Skeletal muscle cell (primary cell): Measurements from ENCODE around the gene CLSTN2.

Experiments used
- DNase-seq: peaks from one replicate; pipeline ENCODE4 v3.0.0-alpha.2; 2010; ENCODE audit warnings: low read depth
- H3K4me3 ChIP-seq: 2 replicates; pipeline ENCODE4 v1.5.1; 2011; ENCODE audit warnings: low read depth, mild to moderate bottlenecking, control low read depth, low read length, moderate library complexity

CLSTN2 gene

DNA sequence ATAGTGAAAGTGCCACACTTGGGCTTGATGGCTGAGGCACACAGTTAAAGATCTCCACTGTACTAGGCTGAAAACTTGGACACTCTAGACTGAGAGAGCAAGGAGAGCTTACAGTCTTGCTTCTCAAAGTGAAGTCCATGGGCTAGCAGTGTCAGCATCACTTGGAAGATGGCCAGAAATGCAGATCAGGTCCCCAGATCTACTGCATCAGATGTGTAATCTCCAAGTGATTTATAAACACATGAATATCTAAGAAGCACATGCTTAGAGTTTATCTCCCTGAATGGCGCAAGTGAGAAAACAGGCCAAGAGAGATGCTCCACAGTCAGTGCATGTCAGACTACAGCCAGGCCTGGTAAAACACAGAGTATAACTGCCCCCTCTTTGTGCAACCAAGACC is 308.6 kb downstream of the CLSTN2 start:
- no peak for DNase-seq

DNA sequence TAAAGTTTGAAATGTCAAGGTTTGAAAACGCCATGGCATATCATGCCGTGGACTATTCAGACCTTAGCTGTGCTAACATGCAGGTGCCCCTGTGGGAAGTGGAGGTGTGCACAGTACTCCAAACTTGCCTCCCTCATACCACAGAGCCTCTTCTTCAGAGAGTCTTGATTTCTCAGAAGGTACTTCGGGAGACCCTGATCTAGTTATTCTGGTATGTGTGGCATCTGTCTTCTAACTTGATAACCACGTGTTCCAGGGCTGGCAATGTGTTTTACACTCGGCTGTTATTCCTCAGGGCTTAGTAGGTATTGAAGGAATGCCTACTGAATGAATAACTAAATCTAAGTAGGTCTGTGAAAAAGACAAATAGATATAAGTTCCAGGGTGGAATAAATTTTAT is 309.9 kb downstream of the CLSTN2 start:
- H3K4me3 ChIP-seq, result no peak overlapping the region
- DNase-seq, result no peak

More for the DNA sequence above, 308.6 kb downstream of the CLSTN2 start:
- no peak overlapping the region for H3K4me3 ChIP-seq

DNA sequence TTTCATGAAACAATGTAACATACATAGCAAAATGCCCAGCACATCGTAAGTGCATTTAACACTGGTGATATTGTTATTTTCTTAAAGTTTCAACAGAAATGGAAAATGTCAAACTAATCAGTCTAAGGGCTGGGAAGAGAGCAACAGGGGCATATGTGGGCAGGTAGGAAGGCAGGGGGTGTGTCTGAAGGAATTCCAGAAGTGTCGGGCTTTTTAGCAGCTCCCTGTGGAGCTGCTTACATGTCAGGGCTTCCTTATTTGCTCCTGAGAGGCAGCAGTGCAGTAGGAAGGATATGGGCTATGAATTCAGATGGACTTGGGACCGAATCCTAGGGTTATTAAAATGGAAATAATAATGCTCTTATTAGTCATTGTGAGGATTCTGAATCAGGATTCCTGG is 311.6 kb downstream of the CLSTN2 start:
- no peak overlapping the region for H3K4me3 ChIP-seq
- no peak for DNase-seq

DNA sequence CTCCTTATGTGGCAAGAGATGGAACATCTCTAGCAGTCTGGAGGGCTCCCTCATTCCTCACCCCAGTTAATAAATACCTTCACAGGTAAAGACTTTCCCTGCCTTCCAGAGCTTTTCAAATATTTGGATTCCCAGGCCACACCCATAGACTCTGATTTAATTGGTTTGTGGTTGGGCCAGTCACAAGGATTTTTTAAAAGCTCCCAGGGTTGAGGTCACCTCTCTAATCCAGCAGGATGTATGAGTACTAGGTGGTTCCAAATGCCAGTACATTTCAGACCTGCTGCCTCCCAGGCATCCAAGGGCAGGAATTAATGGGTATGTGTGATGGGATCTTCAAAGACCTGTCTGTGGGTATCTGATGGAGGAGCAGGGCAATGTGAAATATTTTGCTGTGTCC is 312.8 kb downstream of the CLSTN2 start:
- no peak overlapping the region for H3K4me3 ChIP-seq
- no peak for DNase-seq

DNA sequence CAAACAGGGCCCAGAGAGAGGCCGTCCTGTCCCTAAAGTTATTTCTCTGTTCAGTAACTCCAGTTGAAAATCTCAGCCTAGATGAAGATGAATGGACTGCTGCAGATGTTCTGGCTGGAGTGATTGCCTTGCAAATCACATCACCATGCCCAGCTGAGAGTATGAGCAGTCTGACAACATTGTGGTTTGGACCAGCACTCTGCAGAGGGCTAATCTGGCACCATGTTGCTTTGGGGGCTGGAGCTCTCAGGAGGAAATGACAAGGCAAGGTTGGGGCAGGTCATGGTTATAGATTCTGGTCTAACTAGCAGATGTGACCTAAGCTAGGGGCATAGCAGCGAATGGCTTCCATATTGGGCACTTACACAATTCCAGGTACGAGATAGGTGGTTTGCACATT is 314.2 kb downstream of the CLSTN2 start:
- no peak overlapping the region for H3K4me3 ChIP-seq
- DNase-seq, result no peak

DNA sequence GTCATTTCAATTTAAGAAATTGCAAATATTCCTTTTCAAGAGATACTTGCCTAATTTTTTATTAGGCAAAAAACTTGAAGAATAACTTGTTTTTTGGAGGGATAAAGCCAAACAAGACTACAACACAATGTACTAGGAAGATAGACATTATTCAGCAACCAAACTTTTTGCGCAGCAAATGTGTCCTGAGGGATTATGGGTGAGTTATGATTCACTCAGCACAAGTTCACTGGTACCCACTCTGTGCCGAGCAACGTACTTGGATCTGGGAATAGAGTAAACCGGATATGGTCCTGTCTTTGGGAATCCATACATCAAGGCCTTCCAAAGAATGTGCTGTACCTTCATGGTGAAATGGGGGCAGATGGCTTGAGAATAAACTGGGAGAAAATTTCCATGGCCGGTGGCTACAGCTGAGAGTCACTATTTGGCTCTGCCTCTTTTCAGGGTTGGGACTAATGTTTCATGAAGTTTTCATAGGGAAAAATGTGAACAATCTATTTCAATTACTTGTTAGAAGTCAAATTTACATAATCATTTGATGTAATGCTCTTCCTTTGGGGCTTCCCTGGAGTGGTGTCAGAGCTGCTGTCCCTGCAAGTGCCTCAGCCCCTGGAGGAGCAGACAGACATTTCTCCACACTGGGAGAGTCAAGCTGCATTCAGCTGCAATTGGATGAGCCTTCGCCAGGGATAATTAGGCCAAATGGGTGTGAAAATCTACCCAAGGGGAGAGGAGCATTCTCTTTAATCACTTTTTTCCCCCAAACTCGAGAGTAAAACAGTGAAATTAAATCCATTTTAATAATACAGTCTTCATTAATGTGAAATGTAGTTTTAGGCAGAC is 315.2 kb downstream of the CLSTN2 start:
- no peak for DNase-seq
- H3K4me3 ChIP-seq, result no peak overlapping the region

DNA sequence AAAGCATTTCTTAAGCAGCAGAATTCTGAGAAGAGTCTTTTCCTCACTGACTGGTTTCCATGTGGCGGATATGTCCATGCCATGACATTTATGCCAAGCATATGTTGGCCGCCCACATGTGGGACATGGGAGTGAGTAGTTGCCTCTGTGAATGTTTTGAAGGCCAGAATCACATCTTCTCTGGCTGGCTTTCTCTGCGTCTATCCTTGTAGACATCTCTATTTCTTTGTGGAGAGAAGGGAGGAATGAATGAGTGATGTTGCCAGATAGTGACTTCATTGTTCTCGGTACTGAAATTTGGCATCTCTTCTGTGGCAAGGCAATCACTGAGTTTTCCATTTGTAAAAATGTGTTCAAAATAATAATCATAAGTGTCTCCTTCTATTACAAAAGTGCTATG is 316.0 kb downstream of the CLSTN2 start:
- no peak overlapping the region for H3K4me3 ChIP-seq
- DNase-seq, result no peak

DNA sequence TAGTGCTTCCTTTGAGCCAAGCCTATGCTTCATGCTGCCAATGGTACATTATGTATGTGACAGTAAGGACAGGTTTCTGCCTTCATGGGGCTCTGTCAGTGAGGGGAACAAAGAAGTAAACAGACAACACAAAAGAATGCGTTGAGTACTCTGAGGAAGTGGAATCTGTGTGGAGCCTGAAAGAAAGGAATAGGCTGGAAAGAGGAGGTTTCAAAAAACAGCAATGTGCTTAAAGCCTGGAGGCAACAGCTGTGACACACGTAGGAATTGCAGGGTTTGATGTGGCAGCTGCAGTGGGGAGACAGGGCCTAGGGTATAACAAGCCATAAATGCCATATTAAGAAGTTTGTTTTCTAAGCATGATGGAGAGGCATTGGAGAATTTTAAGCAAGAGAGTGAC is 316.7 kb downstream of the CLSTN2 start:
- DNase-seq, result no peak
- H3K4me3 ChIP-seq, result no peak overlapping the region

DNA sequence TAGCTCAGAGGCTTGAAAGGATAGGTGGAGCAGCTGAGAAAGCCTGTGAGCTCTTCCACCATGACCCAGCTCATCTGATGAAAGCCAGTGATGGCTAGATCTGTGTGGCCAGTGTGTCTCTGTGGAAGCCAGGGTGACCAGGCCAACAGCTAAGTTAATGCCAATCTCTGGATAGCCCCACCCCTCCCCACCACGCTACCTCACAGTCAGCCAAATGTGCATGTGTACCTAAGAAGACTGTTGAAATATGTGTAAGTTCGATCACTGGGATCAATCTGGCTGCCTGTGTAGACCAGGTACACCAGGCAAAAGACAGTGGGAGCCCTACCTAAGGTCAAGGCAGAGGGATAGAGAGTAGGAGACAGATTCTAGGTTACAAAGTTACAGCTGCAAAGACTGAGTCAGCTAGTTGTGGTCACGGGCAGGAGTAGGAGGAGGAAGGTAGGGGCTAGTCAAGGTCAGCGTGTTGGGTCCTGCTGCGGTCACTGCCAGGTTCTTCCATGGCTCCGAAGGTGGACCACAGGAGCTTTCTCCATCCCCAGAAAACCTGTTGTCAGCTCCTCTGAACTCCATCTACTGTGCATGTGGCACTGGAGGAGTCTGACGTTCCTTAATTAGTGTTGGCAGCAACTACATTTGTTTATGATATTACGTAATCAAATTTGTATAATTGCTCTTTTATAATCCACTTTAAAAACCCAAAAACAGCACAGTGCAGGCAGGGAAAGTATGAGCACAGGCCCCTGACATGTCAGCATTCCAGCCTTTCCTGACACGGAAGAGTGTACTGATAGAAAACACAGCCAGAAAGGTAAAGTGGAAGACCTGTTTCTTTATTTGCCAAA is 318.0 kb downstream of the CLSTN2 start:
- no peak for DNase-seq
- no peak overlapping the region for H3K4me3 ChIP-seq

DNA sequence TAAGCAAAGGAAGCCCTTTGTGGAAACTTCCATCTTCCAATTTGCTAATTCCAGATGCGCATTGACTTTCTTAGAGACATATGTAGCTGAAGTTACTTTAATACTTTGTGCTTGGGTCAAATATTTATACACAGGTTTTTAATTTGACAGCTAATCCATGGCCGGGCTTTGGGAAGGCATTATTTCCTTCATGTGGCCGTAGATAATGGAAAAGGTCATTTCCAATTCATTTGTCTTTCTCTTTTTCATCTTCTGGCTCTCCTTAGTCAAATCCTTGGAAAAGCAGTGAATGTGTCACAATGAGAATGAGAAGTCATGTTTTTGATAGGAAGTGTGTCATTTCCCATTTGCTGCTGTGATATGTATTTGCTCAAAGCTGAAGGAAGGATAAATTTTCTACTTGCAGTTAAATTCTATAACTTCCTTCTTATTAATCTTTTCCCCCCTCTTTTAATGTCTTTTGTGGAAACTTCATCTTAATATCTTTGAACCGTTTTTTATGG is 323.3 kb downstream of the CLSTN2 start:
- H3K4me3 ChIP-seq, result no peak overlapping the region
- no peak for DNase-seq

DNA sequence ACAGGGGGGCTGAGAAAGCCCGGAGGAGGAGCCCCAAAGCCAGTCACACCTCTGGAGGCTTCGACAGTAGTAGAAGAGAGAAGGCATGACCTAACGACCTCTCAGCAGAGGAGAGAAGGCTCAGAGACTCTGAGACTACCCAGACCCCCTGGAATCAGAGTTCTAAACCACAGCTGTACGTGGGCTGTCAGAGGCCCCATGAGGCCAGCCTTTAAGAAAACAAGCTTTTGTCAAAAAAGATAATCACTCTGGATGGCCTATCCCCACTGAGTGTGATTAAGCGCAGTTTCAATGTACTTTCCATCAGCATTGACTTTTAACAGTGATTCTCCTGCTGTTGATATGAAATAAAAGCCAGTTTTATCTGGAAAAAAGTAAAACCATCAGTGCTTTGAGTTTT is 330.3 kb downstream of the CLSTN2 start:
- H3K4me3 ChIP-seq, result no peak overlapping the region
- no peak for DNase-seq

DNA sequence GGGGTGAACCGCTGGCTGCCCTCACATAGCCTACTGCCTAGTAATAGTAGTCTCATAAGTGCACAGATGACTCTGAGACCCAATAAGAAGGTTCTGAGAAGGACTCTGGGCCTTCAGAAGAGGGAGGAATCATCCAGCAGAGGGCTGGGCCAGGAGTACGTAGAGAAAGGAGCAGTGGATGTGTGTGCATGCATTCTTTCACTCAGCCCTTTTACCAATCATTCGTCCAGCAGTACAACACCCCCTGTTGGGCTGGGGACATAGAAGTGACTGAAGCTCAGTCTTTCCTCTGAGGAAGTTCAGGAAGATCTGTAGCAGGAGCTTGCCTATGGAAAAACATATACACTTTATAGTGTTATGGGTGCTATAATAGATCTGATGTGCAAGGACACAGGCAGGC is 333.1 kb downstream of the CLSTN2 start:
- no peak overlapping the region for H3K4me3 ChIP-seq
- DNase-seq, result no peak

DNA sequence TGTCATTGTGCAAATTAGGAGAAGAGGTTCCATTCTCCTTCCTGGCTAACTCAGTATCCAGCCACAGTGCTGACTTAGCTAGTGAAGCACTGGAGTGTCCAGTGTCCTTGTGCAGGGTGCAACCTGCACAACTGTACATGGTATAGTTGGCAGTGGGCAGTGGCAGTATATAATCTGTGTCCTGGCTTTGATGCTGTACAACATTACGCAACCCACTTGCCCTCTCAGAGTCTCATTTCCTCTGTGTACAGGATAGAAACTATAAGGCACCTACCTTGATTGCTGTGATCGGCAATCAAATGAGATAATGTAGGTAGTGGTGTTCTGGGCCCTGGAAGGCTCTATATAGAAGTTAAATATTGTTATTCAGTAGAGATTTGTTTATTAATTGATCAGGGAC is 333.6 kb downstream of the CLSTN2 start:
- no peak overlapping the region for H3K4me3 ChIP-seq
- no peak for DNase-seq

DNA sequence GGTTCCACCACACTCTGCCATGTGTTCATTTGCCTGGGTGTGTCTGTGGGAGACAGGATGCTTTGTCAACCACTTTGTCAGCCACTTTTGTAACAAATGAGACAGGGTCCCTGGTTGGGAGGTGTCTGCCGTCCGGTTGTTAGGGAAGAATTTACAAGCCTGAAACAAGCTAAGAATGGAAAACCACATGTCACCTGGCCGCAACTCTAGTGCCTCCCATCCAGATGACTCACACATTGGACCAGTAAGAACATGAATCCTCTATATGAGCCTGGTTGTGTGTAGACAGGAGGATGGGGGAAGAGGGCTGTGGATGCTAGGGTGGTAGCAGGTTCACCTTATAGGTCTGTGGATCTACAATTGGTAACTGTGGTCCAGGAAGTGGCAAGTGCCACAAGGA is 335.3 kb downstream of the CLSTN2 start:
- H3K4me3 ChIP-seq, result no peak overlapping the region
- no peak for DNase-seq

DNA sequence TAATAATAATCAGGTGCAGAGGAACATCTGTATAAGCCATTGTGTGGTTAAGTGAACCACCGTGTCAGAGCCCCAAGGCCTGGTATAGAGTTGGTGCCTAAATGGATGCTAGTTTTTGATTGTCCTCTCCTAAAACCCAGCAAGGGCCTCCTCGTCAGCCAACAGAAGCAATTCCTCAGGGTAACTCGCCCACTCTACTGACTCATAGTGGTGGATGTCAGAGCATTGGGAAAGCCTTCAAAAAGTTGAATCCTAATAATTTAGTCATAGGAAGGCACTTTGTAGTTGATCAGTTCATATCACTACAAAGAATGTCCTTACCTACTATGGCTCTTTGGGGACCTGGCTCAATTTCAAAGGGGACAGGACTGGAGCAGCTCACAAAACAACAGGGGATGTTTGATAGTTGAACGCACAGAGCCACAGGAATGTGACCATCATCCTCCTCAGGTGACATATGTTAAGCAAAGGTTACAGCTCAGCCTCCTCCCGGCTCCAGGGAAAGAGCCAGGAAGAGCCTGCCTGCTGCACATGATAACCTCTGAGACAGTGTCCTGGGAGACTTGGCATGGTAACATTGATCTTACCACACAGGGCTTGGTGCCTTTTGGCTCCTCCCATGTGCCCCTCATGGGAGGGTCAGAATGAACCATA is 338.7 kb downstream of the CLSTN2 start:
- no peak overlapping the region for H3K4me3 ChIP-seq
- no peak for DNase-seq

DNA sequence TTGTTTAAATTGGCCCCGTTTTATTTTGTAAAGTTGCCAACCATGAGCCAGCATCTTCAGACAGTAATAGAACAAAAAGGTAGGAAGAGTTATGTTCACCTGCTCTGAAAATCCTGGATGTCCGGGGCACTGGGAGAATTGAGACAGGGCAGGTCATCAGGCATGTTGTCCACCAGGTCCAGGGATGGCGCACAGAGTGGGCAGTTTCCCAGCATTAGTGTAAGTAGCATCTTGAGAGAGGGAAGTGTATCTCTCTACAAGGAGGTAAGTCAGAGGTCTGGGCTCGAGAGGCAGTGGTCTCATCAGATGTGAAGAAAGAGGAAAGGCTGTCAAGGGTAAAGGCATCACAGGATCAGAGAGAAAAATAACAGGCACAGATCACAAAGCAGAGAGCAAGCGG is 339.4 kb downstream of the CLSTN2 start:
- H3K4me3 ChIP-seq, result no peak overlapping the region
- no peak for DNase-seq

DNA sequence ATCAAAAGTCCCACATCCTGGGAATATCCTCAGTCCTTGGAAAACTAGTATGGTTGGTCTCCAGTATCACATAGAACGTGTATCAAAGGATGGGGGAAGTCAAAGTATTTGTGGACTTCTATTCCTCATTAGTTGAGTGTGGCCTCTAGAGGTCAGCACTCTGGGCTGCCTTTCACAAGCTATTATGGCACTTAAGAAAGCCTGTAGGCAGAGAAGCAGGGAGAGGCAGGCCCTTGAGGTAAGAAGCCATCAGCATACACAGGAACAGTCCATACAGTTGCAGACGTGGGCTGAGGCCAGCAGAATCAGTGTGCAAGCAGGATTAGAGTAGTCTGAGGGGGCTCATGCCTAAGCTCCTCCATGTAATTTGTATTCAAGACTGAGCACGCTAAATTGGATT is 341.7 kb downstream of the CLSTN2 start:
- H3K4me3 ChIP-seq, result no peak overlapping the region
- DNase-seq, result no peak

DNA sequence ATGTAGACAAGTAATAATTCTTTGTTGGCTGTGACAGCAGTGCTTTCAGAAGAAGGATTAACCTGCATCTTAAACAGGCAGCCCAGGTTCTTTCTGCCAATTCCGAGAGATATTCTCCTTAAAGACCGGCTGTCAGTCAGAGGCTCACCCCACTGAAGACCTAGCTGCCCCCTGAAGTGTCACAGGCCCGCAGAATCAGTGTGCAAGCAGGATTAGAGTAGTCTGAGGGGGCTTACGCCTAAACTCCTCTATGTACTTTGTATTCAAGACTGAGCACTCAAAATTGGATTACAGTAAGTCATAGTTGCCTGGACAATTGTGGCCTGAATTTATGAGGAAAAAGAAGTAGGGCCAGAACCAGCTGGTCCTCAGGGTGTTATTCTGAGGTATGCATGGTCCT is 342.9 kb downstream of the CLSTN2 start:
- no peak for DNase-seq
- no peak overlapping the region for H3K4me3 ChIP-seq

DNA sequence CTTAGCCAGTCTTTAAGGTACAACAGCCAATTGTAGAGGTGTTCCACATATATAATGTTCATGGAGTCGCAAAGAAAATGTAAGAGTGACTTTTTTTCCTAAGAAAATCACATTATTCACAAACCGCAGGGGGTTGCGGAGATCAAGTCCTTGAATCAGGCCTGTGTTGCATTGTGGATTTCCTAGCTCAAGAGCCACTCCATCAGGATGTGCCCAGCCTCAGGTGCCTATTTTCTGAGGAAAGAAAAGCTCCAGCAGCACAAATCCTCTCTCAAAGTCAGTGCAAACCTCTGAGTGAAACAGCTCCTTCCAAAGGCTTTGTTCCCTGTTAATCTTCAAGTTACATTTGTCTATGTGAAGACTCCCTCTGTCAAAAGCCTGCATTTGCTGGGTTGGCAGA is 349.4 kb downstream of the CLSTN2 start:
- no peak overlapping the region for H3K4me3 ChIP-seq
- DNase-seq, result no peak

DNA sequence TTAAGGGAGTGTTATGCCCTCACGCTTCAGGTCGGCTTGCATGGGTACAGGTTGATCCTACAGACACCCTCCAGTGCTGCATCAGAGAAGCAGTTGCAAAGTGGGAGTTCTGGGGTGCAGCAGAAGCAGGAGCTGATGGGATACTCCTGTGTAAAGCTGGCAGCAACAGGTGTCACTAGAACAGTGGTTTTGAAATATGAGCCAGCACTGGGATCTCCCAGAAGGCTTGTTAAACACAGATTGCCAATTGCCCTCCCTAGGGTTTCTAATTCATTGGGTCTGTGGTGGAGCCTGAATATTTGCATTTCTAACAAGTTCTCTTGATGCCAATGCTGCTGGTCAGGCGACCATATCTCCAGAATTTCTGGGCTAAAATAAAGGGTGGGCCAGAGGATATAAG is 350.4 kb downstream of the CLSTN2 start:
- no peak overlapping the region for H3K4me3 ChIP-seq
- no peak for DNase-seq
